ENCODE measurements around the gene CALML6. TPM values are rescaled to one million over a fixed set of nuclear protein-coding genes. Genes with fewer than 3 reads are reported as not detected.

The CALML6 gene
- total and polyA plus RNA-seq, 2 of the 4 experiments (the other 2 are of a cell fraction): 0.91 TPM; not detected in 1

GRCh38 chr1:1941868-1942752 is 27.1 kb downstream of the CALML6 start:
- dilution Hi-C loops (cut with HindIII; ENCODE audit: low sequenced_read_pairs, unreplicated experiment): no loop called here
- Histone ChIP-seq H3K9me3 (ENCODE audit: control insufficient read depth, insufficient read depth, low read length) (no peaks in the 10 kb centered on the region), H3K9ac (ENCODE audit: low read depth, low read length) (no peak overlapping the region), H3K56ac (ENCODE audit: extremely low read depth, insufficient read depth, low read length) (no peak overlapping the region), H3K36me3 (ENCODE audit: control insufficient read depth, insufficient read depth, low read length) (no peaks in the 10 kb centered on the region), H2BK5ac (ENCODE audit: low read depth, low read length, poor library complexity, severe bottlenecking) (no peak overlapping the region), H4K20me1 (ENCODE audit: insufficient read depth, low read length) (no peaks in the 10 kb centered on the region), H3K79me1 (ENCODE audit: low read depth in 1 of 2, low read length in 2 of 2) (no peaks in the 10 kb centered on the region), H3K4ac (ENCODE audit: low read depth, low read length) (no peak overlapping the region), H2AFZ (replicated peaks; ENCODE audit: low read length, poor library complexity) (no peak overlapping the region), H3K4me1 (ENCODE audit: control insufficient read depth, insufficient read depth, low read length) (no peaks in the 10 kb centered on the region), H3K9me1 (ENCODE audit: insufficient read depth, low read length) (peaks cover 7% of the 10 kb centered on the region; the same call in 1 of the 2 replicates), H4K91ac (ENCODE audit: insufficient read depth, low read depth, low read length) (no peak overlapping the region), H2AK5ac (ENCODE audit: low read depth, low read length) (no peak overlapping the region), H3K4me2 (ENCODE audit: low read depth, low read length) (no peak overlapping the region), H2BK20ac (ENCODE audit: low read depth, low read length) (no peak overlapping the region), H4K5ac (ENCODE audit: low read depth, low read length) (no peak overlapping the region), H2BK120ac (ENCODE audit: low read depth, low read length) (no peak overlapping the region), H3K27ac (ENCODE audit: insufficient read depth, low read length) (no peak overlapping the region), H3K4me3 (ENCODE audit: insufficient read depth, low read depth, low read length) (no peak overlapping the region), H3K27me3 (ENCODE audit: control insufficient read depth, insufficient read depth, low read length) (peaks cover 27% of the 10 kb centered on the region), H2BK15ac (ENCODE audit: low read depth, low read length) (no peak overlapping the region), H3K14ac (replicated peaks; ENCODE audit: low read depth, low read length) (no peak overlapping the region), H3K18ac (ENCODE audit: low read depth, low read length) (no peak overlapping the region), H3K23ac (ENCODE audit: low read depth, low read length) (no peak overlapping the region), H2AK9ac (replicated peaks; ENCODE audit: low read depth, low read length, poor library complexity) (no peak overlapping the region), H4K8ac (ENCODE audit: low read depth in 2 of 2, low read length in 2 of 2) (no peak overlapping the region)
- in situ Hi-C loops (cut with MboI; ENCODE audit: low sequenced_read_pairs): no loop called here
- intact Hi-C loops (cut with micrococcal nuclease): loop anchor here (5.0 kb wide), 1 partner anchor 230 kb away; no protein-coding TSS in a partner anchor
- POLR2A ChIA-PET (ENCODE audit: unreplicated experiment): no interaction called here
- no TSS peak for BruUV-seq (replicated peaks)
- 68% methylated on average over 14 of the region's 39 CpGs; no CpG with 5 or more reads in 1 of the 2 experiments for WGBS, 2 experiments (ENCODE audit: extremely low coverage in 2 of 2, insufficient read length in 1 of 2)
- DNase-seq (no peak), ATAC-seq (ENCODE audit: low read depth) (no peak)
- CTCF ChIA-PET: no interaction called here
- TF ChIP-seq CTCF (conservative IDR thresholded peaks at IDR 0.05; ENCODE audit: low read depth, low read length) (no peak), NFE2L2 (IDR thresholded peaks at IDR 0.05; ENCODE audit: low read depth, low read length) (no peak), SMC3 (IDR thresholded peaks at IDR 0.05; ENCODE audit: low read depth, low read length) (no peak)

Measured in IMR-90 (cell line).